Loucy (cell line): Measurements from ENCODE around the gene RANBP3L.

Experiments
- H2AFZ ChIP-seq: fragments of 200-600 bp; sonication (generic); 2 replicates; pipeline ENCODE4 v1.6.0; 2016; ENCODE audit warnings: antibody characterized with exemption, mild to moderate bottlenecking, low read length, moderate library complexity
- H3F3A ChIP-seq: fragments of 200-600 bp; 2 replicates; pipeline ENCODE4 v1.6.0; 2016; ENCODE audit warnings: antibody characterized with exemption, low read depth, mild to moderate bottlenecking
- H3K27me3 ChIP-seq: fragments of 200-600 bp; sonication (generic); 2 replicates; pipeline ENCODE4 v1.6.1; 2014; ENCODE audit warnings: low read length, mild to moderate bottlenecking; ENCODE audit not compliant: insufficient read depth, poor library complexity, severe bottlenecking
- H3K36me3 ChIP-seq: fragments of 200-600 bp; sonication (generic); 2 replicates; pipeline ENCODE4 v1.6.1; 2016; ENCODE audit warnings: low read length; ENCODE audit not compliant: insufficient read depth
- H3K4me1 ChIP-seq: fragments of 200-600 bp; sonication (generic); 2 replicates; pipeline ENCODE4 v1.5.1; 2014; ENCODE audit warnings: low read length, mild to moderate bottlenecking; ENCODE audit not compliant: insufficient read depth, poor library complexity, severe bottlenecking
- H3K4me2 ChIP-seq: fragments of 200-600 bp; sonication (generic); 2 replicates; pipeline ENCODE4 v1.6.0; 2014; ENCODE audit warnings: antibody characterized with exemption, low read length, low read depth, mild to moderate bottlenecking; ENCODE audit not compliant: poor library complexity, severe bottlenecking
- H3K4me3 ChIP-seq: fragments of 200-600 bp; sonication (generic); 2 replicates; pipeline ENCODE4 v1.5.1; 2014; ENCODE audit warnings: low read length, mild to moderate bottlenecking, mixed read lengths; ENCODE audit not compliant: poor library complexity, severe bottlenecking
- H3K79me2 ChIP-seq: fragments of 200-600 bp; sonication (generic); 2 replicates; pipeline ENCODE4 v1.6.1; 2014; ENCODE audit warnings: low read length; ENCODE audit not compliant: insufficient read depth
- H3K9ac ChIP-seq: fragments of 200-600 bp; sonication (generic); 2 replicates; pipeline ENCODE4 v1.6.0; 2014; ENCODE audit warnings: mild to moderate bottlenecking, low read depth, low read length, moderate library complexity; ENCODE audit not compliant: poor library complexity, severe bottlenecking
- H3K9me2 ChIP-seq: fragments of 200-600 bp; sonication (generic); replicated peaks from 2 replicates; pipeline ENCODE4 v1.6.1; 2016; ENCODE audit warnings: low read depth, low read length, mixed read lengths
- H3K9me3 ChIP-seq: fragments of 200-600 bp; sonication (generic); 2 replicates; pipeline ENCODE4 v1.6.1; 2014; ENCODE audit warnings: mild to moderate bottlenecking, antibody characterized with exemption, low read length, low read depth; ENCODE audit not compliant: insufficient read depth
- H4K20me1 ChIP-seq: fragments of 200-600 bp; sonication (generic); 2 replicates; pipeline ENCODE4 v1.6.0; 2014; ENCODE audit warnings: antibody characterized with exemption, low read length, mild to moderate bottlenecking; ENCODE audit not compliant: insufficient read depth, poor library complexity, severe bottlenecking
- CTCF ChIP-seq: fragments of 200-600 bp; sonication (generic); conservative IDR thresholded peaks from 2 replicates; pipeline ENCODE4 v1.5.1; 2014; ENCODE audit warnings: mild to moderate bottlenecking, antibody characterized with exemption, low read length
- EZH2phosphoT487 ChIP-seq: fragments of 200-600 bp; IDR thresholded peaks from 2 replicates; pipeline ENCODE4 v1.6.1; 2018; ENCODE audit warnings: antibody characterized with exemption, mild to moderate bottlenecking, moderate library complexity, borderline replicate concordance

Gene RANBP3L

GRCh38 chr5:36227046-36227445 is 74.7 kb downstream of the RANBP3L start:
- Histone ChIP-seq H3K27me3 (no peaks in the 10 kb centered on the region), H2AFZ (no peak overlapping the region), H3K4me2 (no peak overlapping the region), H3K9me3 (no peaks in the 10 kb centered on the region), H3K9ac (no peak overlapping the region), H3K4me3 (no peak overlapping the region), H3K9me2 (no peaks in the 10 kb centered on the region), H3K36me3 (peaks cover 33% of the 10 kb centered on the region; the same call in 1 of the 2 replicates), H4K20me1 (no peaks in the 10 kb centered on the region), H3F3A (no peaks in the 10 kb centered on the region), H3K79me2 (peaks cover 11% of the 10 kb centered on the region; the same call in 1 of the 2 replicates), H3K4me1 (peaks cover 7% of the 10 kb centered on the region)
- TF ChIP-seq CTCF = no peak
- TF ChIP-seq EZH2phosphoT487 = no peak

DNA sequence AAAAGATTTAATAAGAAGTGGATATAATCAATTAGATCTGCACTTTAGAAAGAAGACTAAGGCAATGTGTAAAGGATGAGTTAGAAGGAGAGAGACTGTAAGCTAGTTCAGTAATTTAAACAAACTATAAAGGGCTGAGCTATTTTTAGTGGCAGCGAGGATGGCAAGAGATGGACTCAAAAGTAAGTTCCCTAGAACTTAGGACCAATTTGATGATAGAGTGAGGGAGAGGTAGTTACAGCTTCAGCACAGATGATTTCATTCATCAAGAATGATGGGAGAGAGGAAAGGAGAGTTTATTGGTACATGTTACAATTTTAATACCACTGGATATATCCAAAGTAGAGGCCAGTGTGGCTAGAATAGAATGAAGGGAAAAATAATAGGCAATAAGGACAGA is 79.1 kb downstream of the RANBP3L start:
- Histone ChIP-seq H3K4me2 (no peak overlapping the region), H2AFZ (no peak overlapping the region), H3K4me3 (no peak overlapping the region), H3F3A (no peaks in the 10 kb centered on the region), H3K9me2 (no peaks in the 10 kb centered on the region), H3K9ac (no peak overlapping the region), H3K79me2 (no peaks in the 10 kb centered on the region), H3K36me3 (peaks cover 64% of the 10 kb centered on the region; the same call in 1 of the 2 replicates), H3K9me3 (no peaks in the 10 kb centered on the region), H3K27me3 (no peaks in the 10 kb centered on the region), H4K20me1 (no peaks in the 10 kb centered on the region), H3K4me1 (no peaks in the 10 kb centered on the region)
- no peak for TF ChIP-seq EZH2phosphoT487
- TF ChIP-seq CTCF = no peak

DNA sequence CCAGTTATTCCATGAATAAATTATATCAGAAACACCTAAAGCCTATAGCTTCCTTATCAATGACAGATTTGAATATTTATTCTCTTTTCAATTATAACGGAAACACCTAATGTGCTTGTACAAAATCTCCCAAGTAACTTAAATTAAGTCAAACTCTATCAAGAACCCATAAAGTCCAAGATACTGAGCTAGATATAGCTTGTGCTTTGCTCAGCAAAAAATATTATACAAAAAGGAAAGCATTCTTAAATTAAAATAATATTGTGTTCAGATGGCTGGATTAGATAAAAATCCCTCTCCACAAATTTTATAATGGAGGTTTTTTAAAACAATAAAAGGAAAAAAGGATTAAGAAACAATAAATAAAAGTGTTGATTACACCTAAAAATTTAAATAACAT is 83.7 kb downstream of the RANBP3L start:
- no peak overlapping the region for H3K4me3 ChIP-seq
- H3K9ac ChIP-seq = no peak overlapping the region
- H3K4me1 ChIP-seq = no peaks in the 10 kb centered on the region
- no peaks in the 10 kb centered on the region for H4K20me1 ChIP-seq
- no peaks in the 10 kb centered on the region for H3K27me3 ChIP-seq
- peaks cover 64% of the 10 kb centered on the region; the same call in 1 of the 2 replicates for H3K36me3 ChIP-seq
- H3K4me2 ChIP-seq = no peak overlapping the region
- TF ChIP-seq CTCF (no peak), EZH2phosphoT487 (no peak)
- no peaks in the 10 kb centered on the region for H3K9me2 ChIP-seq
- H3F3A ChIP-seq = no peaks in the 10 kb centered on the region
- no peak overlapping the region for H2AFZ ChIP-seq
- no peaks in the 10 kb centered on the region for H3K9me3 ChIP-seq
- no peaks in the 10 kb centered on the region for H3K79me2 ChIP-seq
